Measurements from ENCODE around the gene SMAD4. TPM values are rescaled to one million over a fixed set of nuclear protein-coding genes. Genes with fewer than 3 reads are reported as not detected.

SMAD4 gene
- total RNA-seq, 1 experiment from 2014 or later: 172 TPM

- Mint-ChIP-seq H3K27ac (no peak overlapping the region), H3K4me3 (no peak overlapping the region), H3K9me3 (no peaks in the 10 kb centered on the region), H3K4me1 (no peaks in the 10 kb centered on the region), H3K36me3 (ENCODE audit: insufficient read depth in 1 of 3, low read depth in 3 of 3) (peaks cover 23 to 84% (median 78%) of the 10 kb centered on the region in 3 experiments; a peak in 6 of 7 replicates), H3K27me3 (ENCODE audit: low read depth) (no peaks in the 10 kb centered on the region)
- Histone ChIP-seq H3K79me2 (ENCODE audit: insufficient read depth, low read length) (no peaks in the 10 kb centered on the region), H4K91ac (ENCODE audit: insufficient read length, low read depth, low read length) (no peak overlapping the region), H3K4me2 (ENCODE audit: insufficient read depth, insufficient read length, low read length) (no peak overlapping the region), H3K27ac (ENCODE audit: insufficient read length, low read depth, low read length) (no peak overlapping the region), H3K27me3 (ENCODE audit: insufficient read depth, low read length) (no peaks in the 10 kb centered on the region), H3K9me3 (ENCODE audit: control insufficient read depth, low read depth, low read length) (no peaks in the 10 kb centered on the region), H2BK12ac (ENCODE audit: insufficient read length, low read depth, low read length) (no peak overlapping the region), H3K23me2 (ENCODE audit: insufficient read length, low read depth, low read length, poor library complexity, severe bottlenecking) (no peaks in the 10 kb centered on the region), H4K8ac (replicated peaks; ENCODE audit: insufficient read length, low read depth, low read length) (no peak overlapping the region), H3K4me1 (ENCODE audit: insufficient read depth, low read length) (no peaks in the 10 kb centered on the region), H2BK5ac (ENCODE audit: insufficient read length, low read length) (no peak overlapping the region), H3K56ac (ENCODE audit: insufficient read length, low read depth, low read length) (no peak overlapping the region), H3T11ph (ENCODE audit: low read length) (no peak overlapping the region), H4K5ac (ENCODE audit: insufficient read length, low read depth, low read length) (no peak overlapping the region), H2AFZ (ENCODE audit: low read length) (no peak overlapping the region), H2AK5ac (ENCODE audit: insufficient read length, low read length) (no peak overlapping the region), H3K23ac (ENCODE audit: insufficient read length, low read depth, low read length) (no peak overlapping the region), H3K79me1 (ENCODE audit: insufficient read depth, low read depth, low read length, poor library complexity, severe bottlenecking) (no peaks in the 10 kb centered on the region), H2BK15ac (ENCODE audit: low read depth, low read length) (no peak overlapping the region), H3K9ac (ENCODE audit: extremely low read depth, insufficient read length, low read length) (no peak overlapping the region), H3K14ac (ENCODE audit: insufficient read depth, low read length) (no peak overlapping the region), H2BK120ac (ENCODE audit: low read depth, low read length, poor library complexity, severe bottlenecking) (no peak overlapping the region), H2BK20ac (ENCODE audit: low read depth, low read length, poor library complexity, severe bottlenecking) (no peak overlapping the region), H3K4ac (ENCODE audit: low read depth, low read length) (no peak overlapping the region), H3K18ac (ENCODE audit: insufficient read length, low read depth, low read length) (no peak overlapping the region), H4K20me1 (ENCODE audit: control insufficient read depth, insufficient read depth, insufficient read length) (no peaks in the 10 kb centered on the region)
- WGBS (ENCODE audit: extremely low coverage, insufficient read length, low lambda C conversion rate): no CpG with 5 or more reads among the region's 6 CpGs
- DNase-seq: no peak
- no peak for TF ChIP-seq CTCF (conservative IDR thresholded peaks at IDR 0.05)
Measured at GRCh38 chr18:51072586-51073313, 42.7 kb downstream of the SMAD4 start.

All from H9 (cell line).